Activated CD8-positive, alpha-beta T cell treated with anti-CD3 and anti-CD28 coated beads for 36 hours (primary cell): Measurements from ENCODE around the gene POGLUT2. TPM values are rescaled to one million over a fixed set of nuclear protein-coding genes. Genes with fewer than 3 reads are reported as not detected.

ENCODE experiments used
- ATAC-seq: fragments of 200-7000 bp; cut with Tn5 transposase; one replicate; pipeline ENCODE4 v1.10.0; 2021; ENCODE audit warnings: mild to moderate bottlenecking, moderate library complexity
- CTCF ChIA-PET: fragments of 350-600 bp; sonication (Branson Sonifier 250); formaldehyde crosslinking; loops from one replicate; lab custom pipeline; 2021; ENCODE audit warnings: antibody characterized with exemption; lab: Charles Lee
- POLR2A ChIA-PET: fragments of 350-600 bp; sonication (Branson Sonifier 250); formaldehyde crosslinking; loops from one replicate; lab custom pipeline; 2021; ENCODE audit warnings: antibody characterized with exemption; lab: Charles Lee
- DNase-seq: peaks from one replicate; pipeline ENCODE4 v3.0.0-alpha.2; 2020
- H3K27ac Mint-ChIP-seq: one replicate; pipeline ENCODE4 v1.8.0; 2021; ENCODE audit warnings: mild to moderate bottlenecking, mixed read lengths
- H3K27me3 Mint-ChIP-seq: one replicate; pipeline ENCODE4 v1.8.0; 2021; ENCODE audit warnings: mixed read lengths
- H3K36me3 Mint-ChIP-seq: one replicate; pipeline ENCODE4 v1.8.0; 2021; ENCODE audit warnings: low read depth, mixed read lengths
- H3K4me1 Mint-ChIP-seq: one replicate; pipeline ENCODE4 v1.8.0; 2021; ENCODE audit warnings: low read depth, mixed read lengths
- H3K4me3 Mint-ChIP-seq: one replicate; pipeline ENCODE4 v1.8.0; 2021; ENCODE audit warnings: mild to moderate bottlenecking, moderate library complexity, mixed read lengths
- H3K9me3 Mint-ChIP-seq: one replicate; pipeline ENCODE4 v1.8.0; 2021; ENCODE audit warnings: mixed read lengths
- CTCF ChIP-seq: fragments of 200-600 bp; IDR thresholded peaks from one replicate; pipeline ENCODE4 v1.8.0; 2022; ENCODE audit warnings: antibody characterized with exemption, mild to moderate bottlenecking
- intact Hi-C: fragments of 100-400 bp; cut with micrococcal nuclease; formaldehyde crosslinking; loops from one replicate; pipeline ENCODE4 v1.10.0; 2022
- total RNA-seq, 2 experiments: library from RNA; stranded (reverse); gene quantifications; one replicate each; pipeline ENCODE4 v1.2.3, GENCODE V29; 2021

Gene POGLUT2
- total RNA-seq, 2 experiments from 2014 or later, result 3.4 to 4.2 TPM

GRCh38 chr13:102799426-102800144 is 809 bp upstream of the POGLUT2 start:
- intact Hi-C loops, result loop anchor here (2.0 to 5.0 kb wide), 4 partner anchors 21 to 202 kb away; partner anchors contain the start of genes ERCC5 and TPP2
- Mint-ChIP-seq H3K4me3 (peak overlapping the region; percentile 92), H3K27me3 (peaks cover 8% of the 10 kb centered on the region), H3K36me3 (peaks cover 10% of the 10 kb centered on the region), H3K27ac (peak overlapping the region; percentile 81), H3K4me1 (peaks cover 21% of the 10 kb centered on the region), H3K9me3 (no peaks in the 10 kb centered on the region)
- TF ChIP-seq CTCF, result no peak
- POLR2A ChIA-PET, result interaction anchor here (1.0 to 2.5 kb wide), 9 partner anchors 11 to 210 kb away, joined by 3 to 20 read pairs (median 5); partner anchors contain the start of genes ERCC5, TEX30 and TPP2
- DNase-seq (peak; percentile 5), ATAC-seq (no peak)
- CTCF ChIA-PET, result interaction anchor here (0.7 to 2.1 kb wide), 21 partner anchors 8 to 219 kb away, joined by 3 to 14 read pairs (median 5); partner anchors contain the start of genes ERCC5 and TEX30

GRCh38 chr13:102793611-102794355 is 5.0 kb downstream of the POGLUT2 start:
- Mint-ChIP-seq H3K4me3 (no peak overlapping the region), H3K9me3 (no peaks in the 10 kb centered on the region), H3K27me3 (peaks cover 8% of the 10 kb centered on the region), H3K27ac (no peak overlapping the region), H3K36me3 (peaks cover 14% of the 10 kb centered on the region), H3K4me1 (peaks cover 6% of the 10 kb centered on the region)
- DNase-seq, result no peak
- CTCF ChIA-PET, result interaction anchor here (1.4 kb wide), 1 partner anchor 20 kb away, joined by 3 read pairs; the partner anchor contains the start of gene TEX30
- intact Hi-C loops, result no loop called here
- POLR2A ChIA-PET, result no interaction called here
- ATAC-seq, result no peak
- no peak for TF ChIP-seq CTCF

GRCh38 chr13:102792396-102792795 is 6.4 kb downstream of the POGLUT2 start:
- POLR2A ChIA-PET, result no interaction called here
- Mint-ChIP-seq H3K36me3 (peaks cover 18% of the 10 kb centered on the region), H3K27me3 (peaks cover 8% of the 10 kb centered on the region), H3K9me3 (no peaks in the 10 kb centered on the region), H3K4me1 (peaks cover 5% of the 10 kb centered on the region), H3K4me3 (no peak overlapping the region), H3K27ac (no peak overlapping the region)
- TF ChIP-seq CTCF, result no peak
- no peak for DNase-seq
- intact Hi-C loops, result no loop called here
- no peak for ATAC-seq
- CTCF ChIA-PET, result no interaction called here

GRCh38 chr13:102788683-102789082 is 10.1 kb downstream of the POGLUT2 start:
- no peak overlapping the region for H3K27ac Mint-ChIP-seq
- no peaks in the 10 kb centered on the region for H3K4me1 Mint-ChIP-seq
- intact Hi-C loops, result no loop called here
- POLR2A ChIA-PET, result interaction anchor here (0.7 kb wide), 1 partner anchor 16 kb away, joined by 3 read pairs; the partner anchor contains the start of gene TEX30
- DNase-seq, result no peak
- no peak for TF ChIP-seq CTCF
- no peaks in the 10 kb centered on the region for H3K9me3 Mint-ChIP-seq
- ATAC-seq, result no peak
- H3K36me3 Mint-ChIP-seq, result peaks cover 15% of the 10 kb centered on the region
- no peak overlapping the region for H3K4me3 Mint-ChIP-seq
- CTCF ChIA-PET, result interaction anchor here (0.7 kb wide), 1 partner anchor 12 kb away, joined by 3 read pairs; no protein-coding TSS in a partner anchor
- H3K27me3 Mint-ChIP-seq, result no peaks in the 10 kb centered on the region
